CMK (cell line): Measurements from ENCODE around the gene CCNI.
"Not testable (repeated sequence)": the region's sequence is repeated elsewhere in the genome, so short reads cannot be mapped to it uniquely, and the experiment has no call there.

Experiments
- DNase-seq: peaks from one replicate; pipeline ENCODE4 v3.0.0-alpha.2; 2010; ENCODE audit warnings: low read depth

CCNI gene

GRCh38 chr4:77039796-77040195 lies 36.0 kb downstream of the CCNI start:
- no peak for DNase-seq

- DNase-seq, result no peak
These were observed 38.1 kb downstream of the CCNI start for GRCh38 chr4:77037736-77038135.

- DNase-seq, result not testable (repeated sequence)
These were observed 38.6 kb downstream of the CCNI start for GRCh38 chr4:77037168-77037567.

- DNase-seq, result no peak
These were observed 39.6 kb downstream of the CCNI start for GRCh38 chr4:77036206-77036605.

GRCh38 chr4:77035153-77035552 lies 40.6 kb downstream of the CCNI start:
- DNase-seq, result no peak

GRCh38 chr4:77031544-77031943 lies 44.2 kb downstream of the CCNI start:
- DNase-seq, result no peak

- DNase-seq, result not testable (repeated sequence)
These were observed 46.0 kb downstream of the CCNI start for GRCh38 chr4:77029757-77030156.

GRCh38 chr4:77028246-77028645 lies 47.5 kb downstream of the CCNI start:
- no peak for DNase-seq

- DNase-seq, result no peak
These were observed 49.5 kb downstream of the CCNI start for GRCh38 chr4:77026322-77026704.

GRCh38 chr4:77025643-77026321 lies 50.0 kb downstream of the CCNI start:
- no peak for DNase-seq

- DNase-seq, result no peak
These were observed 51.9 kb downstream of the CCNI start for GRCh38 chr4:77023920-77024319.

- no peak for DNase-seq
These were observed 53.1 kb downstream of the CCNI start for GRCh38 chr4:77022560-77023179.

- no peak for DNase-seq
These were observed 54.1 kb downstream of the CCNI start for GRCh38 chr4:77021614-77022089.

GRCh38 chr4:77020017-77020416 lies 55.8 kb downstream of the CCNI start:
- DNase-seq, result no peak

- DNase-seq, result no peak
These were observed 60.4 kb downstream of the CCNI start for GRCh38 chr4:77015390-77015789.

- no peak for DNase-seq
These were observed 61.5 kb downstream of the CCNI start for GRCh38 chr4:77014256-77014655.

- no peak for DNase-seq
These were observed 63.1 kb downstream of the CCNI start for GRCh38 chr4:77012726-77013125.

GRCh38 chr4:77010841-77011354 lies 64.9 kb downstream of the CCNI start:
- DNase-seq, result no peak

GRCh38 chr4:77009511-77010115 lies 66.2 kb downstream of the CCNI start:
- no peak for DNase-seq

GRCh38 chr4:77007358-77008230 lies 68.2 kb downstream of the CCNI start:
- no peak for DNase-seq

- no peak for DNase-seq
These were observed 68.9 kb downstream of the CCNI start for GRCh38 chr4:77006753-77007353.

GRCh38 chr4:77003400-77003799 lies 72.4 kb downstream of the CCNI start:
- no peak for DNase-seq
